ENCODE results near the gene IGF2BP2.

DNA sequence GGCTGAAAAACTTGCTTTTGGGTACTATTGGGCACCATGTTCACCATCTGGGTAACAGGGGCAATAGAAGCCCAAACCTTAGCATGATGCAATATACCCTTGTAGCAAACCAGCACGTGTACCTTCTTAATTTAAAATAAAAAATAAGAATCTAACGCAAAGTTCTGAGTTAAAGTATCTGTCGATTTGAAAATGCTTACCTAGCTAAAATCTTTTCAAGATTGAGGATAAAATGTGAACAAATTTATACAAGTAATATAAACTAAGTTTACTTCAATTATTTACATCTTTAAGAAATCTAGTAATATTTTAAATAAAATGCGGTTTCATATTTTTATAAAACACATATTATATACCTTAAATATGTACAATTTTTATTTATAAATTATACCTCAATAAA lies 38.1 kb upstream of the IGF2BP2 start:
- no peak for TF ChIP-seq POLR2A (IDR thresholded peaks at IDR 0.05; ENCODE audit: low read depth, low read length)
- TF ChIP-seq TAF1 (IDR thresholded peaks at IDR 0.05; ENCODE audit: low read depth, low read length) = no peak

Data from GM12891 (cell line).